ENCODE data around the gene OBI1.

GRCh38 chr13:78608688-78609463 lies 50.1 kb downstream of the OBI1 start:
- TF ChIP-seq CTCF (IDR thresholded peaks at IDR 0.05) = no peak
- no peak for TF ChIP-seq POLR2A (IDR thresholded peaks at IDR 0.05)
